GM21423 (cell line): ENCODE measurements around the gene COL27A1.

Source experiments
- ATAC-seq: cut with Tn5 transposase; IDR thresholded peaks from one replicate; pipeline ENCODE4 v1.9.1; 2021; ENCODE audit warnings: mild to moderate bottlenecking, moderate library complexity; ENCODE audit not compliant: unreplicated experiment

COL27A1 gene

DNA sequence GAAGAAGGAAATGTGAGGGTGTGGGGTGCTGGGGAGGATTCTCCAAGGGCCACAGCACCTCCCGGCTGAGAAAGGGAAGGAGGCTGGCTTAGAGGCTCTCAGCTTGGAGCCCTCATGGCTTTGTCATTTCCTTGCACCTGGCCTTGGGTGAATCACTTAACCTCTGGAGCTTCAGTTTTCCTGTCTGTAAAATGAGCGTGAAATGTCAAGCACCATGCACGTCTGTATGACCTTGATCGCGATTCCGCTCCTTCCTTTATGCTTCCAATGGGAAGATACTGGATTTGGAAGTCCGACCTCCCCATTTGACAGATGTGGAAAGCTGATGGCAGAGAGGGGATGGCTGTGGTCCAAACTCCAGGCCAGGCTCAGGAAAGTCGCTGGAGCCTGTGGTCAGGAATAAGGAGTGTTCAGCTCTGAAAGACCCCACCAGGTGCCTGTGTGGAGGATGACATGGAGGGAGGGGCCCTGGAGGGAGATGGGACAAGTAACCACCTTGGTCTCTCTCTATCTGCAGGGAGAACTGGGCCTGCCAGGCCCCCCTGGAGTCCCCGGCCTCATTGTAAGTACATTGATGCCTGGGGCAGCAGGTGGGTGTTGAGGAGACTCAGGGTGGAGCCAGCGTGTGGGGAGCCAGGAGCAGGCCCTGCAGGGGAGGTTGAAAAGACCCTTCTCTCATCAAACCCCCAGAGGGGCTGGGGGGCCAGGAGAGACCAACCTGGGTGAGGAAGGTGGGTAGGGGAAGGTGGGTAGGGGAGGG is 66.5 kb downstream of the COL27A1 start:
- ATAC-seq = no peak

DNA sequence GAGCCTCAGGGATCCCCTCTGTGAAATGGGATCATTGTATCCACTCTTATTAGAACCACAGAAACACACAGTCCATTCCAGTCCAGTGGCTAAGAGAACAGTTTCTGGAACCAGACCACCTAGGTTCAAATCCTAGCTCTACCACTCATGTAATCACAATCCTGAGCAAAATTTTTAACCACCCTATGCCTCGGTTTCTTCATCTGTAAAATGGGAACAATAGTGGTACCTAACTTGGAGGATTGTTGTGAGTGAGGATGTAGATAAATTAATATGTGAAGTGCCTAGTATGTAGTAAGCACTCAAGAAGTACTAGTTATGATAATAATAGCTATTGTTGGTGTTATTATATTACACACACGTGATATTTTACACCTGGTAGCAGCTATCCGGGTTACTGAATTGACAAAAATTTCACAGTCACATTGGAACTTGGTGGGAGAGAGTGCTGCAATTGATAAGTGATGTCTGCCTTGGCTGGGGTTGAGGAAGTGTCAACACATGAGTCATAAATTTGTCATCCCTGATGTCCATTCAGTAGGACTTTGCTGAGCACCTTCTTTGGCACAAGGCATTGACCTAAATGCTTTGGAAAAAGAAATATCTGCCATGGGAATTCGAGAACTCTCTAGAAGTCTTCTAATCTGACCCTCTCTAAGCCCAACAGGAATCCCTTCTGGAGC is 68.4 kb downstream of the COL27A1 start:
- ATAC-seq = no peak

DNA sequence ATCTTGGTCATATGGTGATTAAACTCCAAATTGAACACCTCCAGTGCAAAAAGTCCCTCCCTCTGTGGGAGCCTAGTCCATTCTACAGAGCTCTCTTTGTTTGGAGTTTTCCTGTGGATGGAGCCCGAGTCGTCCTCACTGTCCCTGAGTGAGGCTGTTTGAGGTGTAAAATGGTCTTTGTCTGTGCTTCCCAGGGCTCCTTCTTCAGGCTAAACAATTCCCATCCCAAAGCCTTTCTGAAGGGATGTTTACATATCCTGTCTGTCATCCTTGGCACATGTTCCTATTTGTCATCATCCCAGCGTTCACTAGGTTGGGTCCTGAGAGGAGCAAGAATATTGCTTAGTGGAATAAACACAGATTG is 68.9 kb downstream of the COL27A1 start:
- ATAC-seq = no peak

DNA sequence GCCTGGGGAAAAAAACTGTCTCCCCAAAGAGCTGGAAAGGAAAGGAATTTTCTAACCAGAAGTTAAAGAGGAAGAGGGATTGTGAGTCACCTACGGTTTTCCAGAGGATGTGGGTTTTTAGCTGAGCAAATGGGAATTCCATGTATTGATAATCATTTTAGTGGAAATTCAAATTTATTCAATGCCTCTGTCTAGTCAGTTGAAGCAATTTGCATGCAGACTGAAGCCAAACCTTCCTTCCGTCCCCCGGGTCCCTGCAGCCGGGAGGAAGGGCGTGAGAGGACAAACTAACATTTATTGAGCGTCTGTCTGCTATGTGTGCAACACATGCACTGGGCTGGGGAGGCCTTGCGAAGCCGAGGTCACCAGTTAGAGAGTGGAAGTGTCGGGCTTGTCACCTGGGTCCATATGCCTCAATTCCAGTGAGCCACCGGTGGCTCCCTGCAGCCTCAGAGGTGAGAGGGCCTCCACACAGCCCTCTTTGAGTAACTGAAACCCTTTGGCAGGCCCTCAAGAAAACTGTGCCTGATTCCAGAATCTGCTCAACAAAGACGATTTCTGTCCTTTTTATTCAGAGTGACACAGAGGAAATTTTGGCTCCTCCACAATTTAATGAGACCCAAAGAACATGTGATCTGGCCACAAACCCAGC is 70.3 kb downstream of the COL27A1 start:
- no peak for ATAC-seq

DNA sequence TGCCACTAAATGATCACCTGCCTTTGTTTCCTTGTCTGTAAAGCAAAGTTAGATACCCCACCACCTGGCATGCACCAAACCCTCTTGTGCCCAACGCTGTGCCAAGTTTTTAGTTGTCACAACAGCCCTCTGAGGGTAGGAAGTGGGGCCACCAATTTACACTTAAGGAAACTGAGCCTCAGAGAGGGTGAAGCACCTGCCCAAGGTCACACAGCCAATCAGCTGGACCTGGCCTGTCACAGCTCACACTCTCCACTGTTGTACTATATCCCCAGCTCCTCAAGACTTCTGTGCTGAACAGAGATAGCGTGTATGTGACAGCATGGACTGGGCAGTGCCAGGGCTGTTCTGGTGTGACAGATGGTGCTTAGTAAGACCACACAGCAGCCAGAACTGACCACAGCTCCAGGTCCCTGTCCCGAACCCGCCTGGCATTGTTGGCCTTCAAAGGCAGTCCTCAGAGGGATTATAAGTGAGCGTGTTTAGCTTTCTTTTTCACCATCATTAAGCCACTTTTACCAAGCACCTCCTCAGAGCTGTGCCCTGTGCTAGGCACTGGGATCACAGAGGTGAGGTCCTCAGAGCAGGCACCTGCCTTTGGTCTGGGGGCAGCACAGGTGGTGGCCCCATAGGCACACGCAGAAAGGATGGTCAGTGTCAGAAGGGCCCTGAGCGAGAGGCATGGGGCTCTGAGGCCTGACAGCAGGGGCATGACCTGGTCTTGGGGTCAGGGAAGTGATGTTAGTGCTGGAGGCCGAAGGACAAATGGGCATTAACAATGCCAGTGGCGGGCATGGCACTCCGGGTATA is 71.1 kb downstream of the COL27A1 start:
- no peak for ATAC-seq

DNA sequence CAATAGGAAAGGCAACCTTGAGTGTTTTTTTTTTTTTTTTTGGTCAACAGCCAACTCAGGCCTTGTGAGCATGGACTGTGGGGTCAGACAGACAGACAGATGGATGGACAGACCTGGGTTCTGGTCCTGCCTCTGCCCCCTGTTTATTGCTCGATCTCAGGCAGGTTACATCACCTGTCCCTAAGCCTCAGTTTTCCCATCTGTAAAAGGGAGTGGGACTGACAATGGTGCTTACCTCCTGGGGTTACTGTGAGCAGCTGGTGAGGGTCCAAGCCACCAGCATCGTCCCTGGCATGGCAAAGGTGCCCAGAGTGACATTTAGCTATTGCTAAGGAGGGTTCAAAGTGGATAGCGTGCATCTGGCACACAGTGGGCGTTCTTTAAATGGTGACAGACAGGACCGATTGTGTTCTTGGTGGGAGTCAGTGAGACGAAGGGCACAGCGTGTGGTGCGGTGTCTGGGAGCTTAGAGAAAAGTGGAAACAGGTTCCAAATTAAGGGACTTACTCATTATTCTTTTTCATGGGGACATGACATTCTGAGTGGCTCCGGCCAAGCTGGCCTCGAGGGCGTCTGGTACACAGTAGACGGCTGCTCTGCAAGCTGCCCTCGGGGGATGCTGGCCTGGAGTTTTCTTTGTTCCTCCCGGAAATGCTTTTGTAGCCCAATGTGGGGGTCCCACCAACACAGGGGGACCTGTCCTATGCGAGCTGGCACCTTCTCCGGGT is 72.1 kb downstream of the COL27A1 start:
- no peak for ATAC-seq

DNA sequence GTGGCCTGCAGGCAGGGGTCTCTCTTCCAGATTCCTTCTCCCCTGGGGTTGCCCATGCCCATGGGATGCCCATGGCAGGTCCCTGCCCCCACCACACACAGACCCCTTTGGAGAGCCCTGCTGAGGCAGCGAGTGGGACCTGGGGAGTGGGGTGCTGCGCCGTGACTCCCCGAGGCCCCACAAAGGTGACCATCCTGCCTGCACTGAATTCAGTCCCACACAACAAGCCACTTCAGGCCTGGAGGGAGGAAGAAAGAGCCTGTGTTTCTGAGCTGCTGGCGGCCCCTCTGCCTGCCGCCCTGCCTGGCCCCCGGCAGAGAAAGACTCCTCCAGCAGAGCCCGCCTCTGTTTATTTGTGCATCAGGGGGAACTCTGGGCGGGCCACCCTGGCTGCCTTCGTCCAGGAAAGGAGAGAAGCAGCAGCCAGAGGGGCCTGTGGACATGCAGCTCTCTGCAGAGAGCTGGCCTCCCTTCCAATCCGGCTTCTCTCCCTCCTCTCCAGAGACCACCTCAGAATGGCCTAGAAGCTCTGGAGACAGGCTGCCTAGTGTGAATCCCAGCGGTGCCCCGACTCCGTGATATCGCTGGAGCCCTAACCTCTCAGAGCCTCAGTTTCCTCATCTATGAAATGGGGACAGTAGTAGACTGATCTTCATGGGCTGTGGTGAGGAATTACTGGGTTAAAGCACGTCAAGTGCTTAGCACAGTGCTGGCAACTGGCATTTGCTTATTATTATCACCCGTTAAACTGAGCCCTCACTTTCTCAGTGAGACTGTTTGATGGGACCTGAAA is 72.9 kb downstream of the COL27A1 start:
- ATAC-seq = no peak

DNA sequence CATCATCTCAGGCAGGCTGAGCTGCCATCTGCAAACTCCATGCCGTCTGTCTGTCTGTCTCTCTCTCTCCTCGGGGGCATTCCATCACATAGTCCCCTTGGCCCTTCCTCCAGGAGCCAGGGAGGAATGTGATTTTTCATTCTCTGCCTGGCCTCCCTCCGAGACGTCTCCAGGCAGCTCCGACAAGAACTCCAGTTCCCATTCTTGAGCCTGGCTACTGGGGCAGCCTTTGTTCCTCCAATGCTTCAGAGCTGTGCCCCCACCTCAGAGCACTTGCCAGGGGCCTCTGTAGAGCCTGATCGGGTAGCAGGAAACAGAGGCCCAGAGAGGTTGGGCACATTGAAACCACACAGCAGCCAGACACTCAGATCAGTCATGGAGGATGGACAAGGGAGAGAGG is 74.0 kb downstream of the COL27A1 start:
- ATAC-seq = no peak

DNA sequence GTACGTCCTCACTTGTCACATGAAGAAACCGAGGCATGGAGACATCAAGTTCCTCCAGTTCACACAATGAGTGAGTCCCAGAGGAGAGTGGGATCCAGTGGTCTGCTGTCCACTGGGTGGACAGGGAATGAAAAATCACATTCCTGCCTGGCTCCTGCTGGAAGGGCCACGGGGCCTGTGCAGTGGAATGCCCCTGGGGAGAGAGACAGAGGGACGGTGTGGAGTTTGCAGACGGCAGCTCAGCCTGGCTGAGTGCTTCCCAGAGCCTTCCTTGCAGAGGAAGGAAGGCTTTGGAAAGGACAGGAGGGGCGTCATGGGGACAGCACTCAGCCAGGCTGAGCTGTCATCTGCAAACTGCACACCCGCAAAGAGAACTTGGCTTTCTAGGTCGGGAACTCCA is 74.7 kb downstream of the COL27A1 start:
- no peak for ATAC-seq

DNA sequence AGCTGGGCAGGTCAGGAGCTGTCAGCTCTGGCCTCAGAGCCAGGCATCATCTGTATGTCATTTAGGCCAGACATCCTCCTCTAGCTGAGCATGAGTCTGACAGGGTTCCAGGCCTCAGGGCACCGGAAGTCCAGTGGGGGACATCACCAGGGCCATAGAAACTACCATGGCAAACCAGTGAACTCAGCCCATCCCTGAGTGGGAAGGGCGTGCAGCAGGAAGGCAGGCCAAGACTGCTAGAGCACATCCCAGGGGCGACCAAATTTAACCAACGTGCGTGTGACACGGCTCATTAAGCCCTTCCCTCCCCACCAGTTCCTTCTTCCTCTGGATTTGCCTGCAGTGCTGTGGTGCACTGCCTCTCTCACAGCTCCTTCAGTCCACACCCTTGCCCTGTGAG is 75.9 kb downstream of the COL27A1 start:
- no peak for ATAC-seq

DNA sequence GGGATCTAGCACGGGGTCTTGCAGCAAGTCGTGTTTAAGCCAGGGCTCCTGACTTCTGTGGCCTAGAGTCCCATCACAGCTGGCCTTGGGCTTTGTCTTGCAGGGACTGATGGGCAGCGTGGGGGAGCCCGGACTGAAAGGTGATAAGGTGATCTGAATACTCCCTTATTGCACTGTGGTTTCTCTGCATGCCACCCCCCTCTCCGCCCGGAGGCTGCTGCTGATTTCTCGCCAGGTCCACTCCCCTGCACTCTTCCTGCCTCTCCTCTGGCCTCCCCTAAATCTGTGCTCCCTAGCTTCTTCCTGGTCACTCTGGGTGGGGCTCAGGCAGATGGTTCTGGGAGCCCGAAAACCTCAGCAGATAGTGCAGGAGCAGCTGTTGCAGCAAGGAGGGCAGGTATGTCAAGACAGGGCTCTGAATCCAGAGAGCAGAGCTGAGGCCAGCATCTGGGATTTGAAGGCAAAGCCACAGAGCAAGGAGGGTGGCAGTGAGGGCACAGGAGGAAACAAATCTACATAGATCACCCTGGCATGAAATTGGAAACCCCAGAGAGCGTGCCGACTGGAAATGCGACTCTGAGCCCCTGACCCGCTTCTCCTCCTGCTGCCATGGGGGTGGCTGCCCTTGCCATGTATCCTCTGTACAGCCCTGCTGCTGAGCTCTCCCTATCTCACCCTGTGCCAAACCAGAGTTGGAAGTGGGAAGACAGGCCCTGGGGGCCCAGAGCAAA is 76.5 kb downstream of the COL27A1 start:
- ATAC-seq = no peak

DNA sequence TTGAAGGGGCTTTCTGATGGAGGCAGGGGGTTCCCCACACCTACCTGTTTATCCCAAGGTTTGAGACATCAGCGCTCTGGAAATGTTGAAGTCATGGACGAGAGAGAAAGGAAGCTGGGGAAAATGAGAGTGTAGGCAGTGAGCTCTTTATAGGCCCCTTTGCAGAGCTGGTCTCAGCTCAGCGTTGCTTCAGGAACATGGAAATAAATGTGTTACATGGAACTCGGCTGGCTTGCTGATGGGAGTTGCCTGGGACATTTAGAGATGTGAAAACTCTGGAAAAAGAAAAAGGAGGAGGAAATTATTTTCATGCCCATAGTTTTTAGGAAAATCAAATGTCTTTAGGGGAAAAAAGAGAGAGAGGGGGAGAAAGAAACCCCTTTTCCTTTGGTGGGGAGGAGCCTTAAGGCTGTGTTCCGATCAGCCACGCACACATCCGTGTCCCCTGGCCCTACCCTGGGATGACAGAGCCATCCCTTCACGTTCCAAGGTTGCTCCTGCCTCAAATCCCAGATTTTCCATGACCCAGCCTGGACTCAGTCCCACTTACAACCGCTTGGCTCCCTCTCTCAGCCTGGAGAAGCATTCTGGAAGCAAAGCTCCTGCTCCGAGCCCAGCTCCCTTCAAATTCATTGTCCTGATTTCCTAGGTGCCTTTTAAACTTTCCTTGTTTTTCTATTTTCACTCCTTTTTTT is 78.3 kb downstream of the COL27A1 start:
- no peak for ATAC-seq

DNA sequence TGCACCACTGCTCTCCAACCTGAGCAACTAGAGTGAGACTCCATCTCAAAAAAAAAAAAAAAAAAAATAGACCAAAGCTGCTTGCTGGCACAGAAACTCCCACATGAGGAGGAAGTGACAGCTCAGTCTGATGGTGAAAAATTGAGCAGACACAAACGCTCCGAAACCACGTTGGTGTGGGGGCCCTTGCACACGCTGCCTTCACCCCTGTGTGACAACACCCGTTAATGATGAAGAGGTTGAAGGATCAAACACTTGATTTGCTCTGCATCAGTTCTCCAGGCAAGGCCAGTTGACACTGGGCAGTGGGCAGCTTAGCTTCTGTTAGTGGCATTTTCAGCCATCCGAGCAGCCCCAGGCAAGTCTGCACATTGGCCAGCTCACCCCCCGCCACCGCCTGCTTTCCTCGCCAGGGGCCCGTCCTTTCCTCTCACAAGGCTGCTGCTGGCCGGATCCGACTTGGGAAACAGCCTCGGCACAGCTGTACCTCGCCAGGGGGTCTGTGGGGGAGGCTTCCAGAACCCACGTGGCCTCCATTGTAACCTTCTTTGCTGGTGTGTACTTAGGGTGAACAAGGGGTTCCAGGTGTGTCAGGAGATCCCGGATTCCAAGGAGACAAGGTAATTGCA is 79.8 kb downstream of the COL27A1 start:
- ATAC-seq = no peak

DNA sequence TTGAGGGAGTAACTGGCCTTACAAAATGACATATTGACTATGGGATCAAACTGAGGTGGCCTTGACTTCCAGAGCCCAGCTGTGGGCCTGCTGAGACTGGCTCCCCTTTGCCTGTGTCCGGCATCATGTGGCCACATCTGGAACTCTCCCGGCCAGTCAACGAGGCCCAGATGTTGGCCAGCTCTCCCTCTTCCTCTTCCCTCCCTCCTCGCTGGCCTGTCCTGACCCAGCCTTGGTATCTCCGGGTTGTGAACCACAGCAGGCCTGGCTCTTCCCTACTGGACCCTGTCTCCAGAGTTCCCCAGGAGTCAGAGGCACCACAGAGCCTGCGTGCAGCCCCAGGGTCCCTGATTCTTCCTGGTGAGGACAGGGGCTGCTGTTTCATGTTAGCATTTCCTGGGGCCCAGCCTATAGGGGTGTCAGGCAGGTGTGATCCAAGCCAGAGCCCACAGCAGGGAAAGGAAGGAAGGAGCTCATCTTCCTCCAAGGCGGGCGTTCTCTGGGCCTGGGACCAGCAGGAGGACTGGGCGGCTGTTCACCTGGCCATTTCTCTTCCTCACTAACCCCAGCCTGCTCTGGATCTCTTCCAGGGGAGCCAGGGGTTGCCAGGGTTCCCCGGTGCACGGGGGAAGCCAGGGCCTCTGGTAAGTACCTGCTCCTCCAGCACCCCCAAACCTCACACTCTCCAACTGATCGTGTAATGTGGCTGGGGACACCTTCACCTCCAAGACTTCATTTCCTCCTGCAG is 81.2 kb downstream of the COL27A1 start:
- ATAC-seq = no peak

DNA sequence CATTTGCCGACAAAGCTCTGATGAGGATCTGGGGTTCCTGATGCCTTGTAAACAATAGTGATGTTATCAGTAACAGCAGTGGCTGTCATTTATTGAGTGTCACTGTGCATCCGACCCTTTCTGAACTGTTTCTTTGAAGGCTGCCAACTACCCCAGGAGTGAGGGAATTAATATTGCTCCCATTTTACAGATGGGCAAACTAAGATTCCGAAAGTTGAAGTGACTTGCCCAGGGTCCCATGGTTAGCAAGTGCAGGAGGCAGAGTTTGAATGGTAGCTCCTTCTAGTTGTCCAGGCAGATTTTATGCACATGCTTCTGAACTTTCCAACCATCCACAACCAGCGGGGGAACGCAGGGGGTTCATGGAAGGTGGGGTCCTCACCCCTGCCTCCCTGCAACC is 81.9 kb downstream of the COL27A1 start:
- no peak for ATAC-seq

DNA sequence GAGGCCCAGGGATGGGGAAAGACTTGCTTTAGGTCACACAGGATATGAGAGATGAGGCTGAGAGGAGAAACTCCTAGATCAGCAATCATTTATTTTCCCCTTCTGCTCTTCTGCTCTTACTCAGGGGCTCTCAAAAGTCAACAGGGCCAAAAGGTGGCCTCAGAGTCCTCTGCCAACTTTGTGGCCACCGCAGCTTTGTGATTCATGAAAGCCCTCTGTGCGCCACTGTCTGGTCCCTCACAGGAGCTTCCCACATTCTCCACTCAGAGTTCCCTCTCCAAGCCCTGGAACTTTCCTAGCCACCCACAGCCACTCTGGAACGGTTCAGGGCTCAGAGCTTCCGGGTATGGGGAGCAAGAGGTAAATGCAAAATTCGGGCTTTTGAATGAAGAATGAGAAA is 82.4 kb downstream of the COL27A1 start:
- ATAC-seq = no peak

DNA sequence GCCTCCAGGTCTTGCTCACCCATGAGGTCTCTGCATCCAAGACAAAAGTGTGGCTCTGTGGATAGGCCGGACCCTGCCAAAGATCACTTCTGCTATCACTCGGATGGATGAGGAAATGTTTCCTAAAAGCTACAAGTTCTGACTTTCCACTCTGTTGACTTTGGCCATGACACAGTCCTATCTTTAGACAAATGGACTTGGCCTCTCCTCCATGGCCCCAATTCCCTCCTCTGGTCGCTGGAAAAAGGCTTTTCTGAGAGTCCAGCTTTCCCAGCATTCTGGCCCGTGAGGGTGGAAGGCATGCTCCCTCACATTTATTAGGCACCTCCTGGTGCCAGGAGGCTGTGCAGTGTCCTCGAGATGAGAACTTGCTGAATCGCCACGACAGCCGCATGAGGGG is 83.1 kb downstream of the COL27A1 start:
- ATAC-seq = no peak
